Epithelial cell of proximal tubule (primary cell): ENCODE results near the gene OR13C9. TPM values are rescaled to one million over a fixed set of nuclear protein-coding genes. Genes with fewer than 3 reads are reported as not detected.

Experiments
- DNase-seq: peaks from one replicate; pipeline ENCODE4 v3.0.0-alpha.2; 2011; ENCODE audit warnings: low read depth
- H3K4me3 ChIP-seq: 2 replicates; pipeline ENCODE4 v1.5.1; 2011; ENCODE audit warnings: low read depth, mild to moderate bottlenecking, low read length
- total RNA-seq: library from RNA; depleted of rRNA; stranded (reverse); fragments of >200 nt; gene quantifications from 2 replicates; pipeline ENCODE4 v1.2.3, GENCODE V29; 2015
- TF ChIP-seq, protein P1 (sequence below): conservative IDR thresholded peaks from 2 replicates; pipeline ENCODE4 v1.5.1; 2012; ENCODE audit warnings: low read depth, mild to moderate bottlenecking, low read length

The OR13C9 gene
- total RNA-seq, 1 donor from 2014 or later = not detected

DNA sequence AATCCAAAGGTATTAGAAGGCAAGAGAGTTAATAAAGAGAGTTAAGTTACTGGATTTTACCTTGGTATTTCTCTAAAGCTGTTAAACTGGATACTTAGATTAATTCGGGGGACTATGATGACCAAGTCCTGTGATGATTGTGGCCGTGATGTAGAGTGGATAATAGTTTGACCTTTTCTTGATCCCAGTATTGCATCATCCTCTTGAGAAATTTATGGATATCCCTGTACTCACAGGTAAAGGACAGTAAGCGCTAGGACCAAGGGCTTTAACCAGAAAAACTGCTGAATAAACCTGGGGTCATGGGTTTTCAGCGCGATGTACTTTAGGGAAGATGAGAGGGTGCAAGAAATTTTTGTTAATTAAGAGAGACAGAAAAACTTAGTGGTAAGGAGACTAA, 40.7 kb downstream of the OR13C9 start:
- no peak overlapping the region for H3K4me3 ChIP-seq
- TF ChIP-seq, protein P1, sequence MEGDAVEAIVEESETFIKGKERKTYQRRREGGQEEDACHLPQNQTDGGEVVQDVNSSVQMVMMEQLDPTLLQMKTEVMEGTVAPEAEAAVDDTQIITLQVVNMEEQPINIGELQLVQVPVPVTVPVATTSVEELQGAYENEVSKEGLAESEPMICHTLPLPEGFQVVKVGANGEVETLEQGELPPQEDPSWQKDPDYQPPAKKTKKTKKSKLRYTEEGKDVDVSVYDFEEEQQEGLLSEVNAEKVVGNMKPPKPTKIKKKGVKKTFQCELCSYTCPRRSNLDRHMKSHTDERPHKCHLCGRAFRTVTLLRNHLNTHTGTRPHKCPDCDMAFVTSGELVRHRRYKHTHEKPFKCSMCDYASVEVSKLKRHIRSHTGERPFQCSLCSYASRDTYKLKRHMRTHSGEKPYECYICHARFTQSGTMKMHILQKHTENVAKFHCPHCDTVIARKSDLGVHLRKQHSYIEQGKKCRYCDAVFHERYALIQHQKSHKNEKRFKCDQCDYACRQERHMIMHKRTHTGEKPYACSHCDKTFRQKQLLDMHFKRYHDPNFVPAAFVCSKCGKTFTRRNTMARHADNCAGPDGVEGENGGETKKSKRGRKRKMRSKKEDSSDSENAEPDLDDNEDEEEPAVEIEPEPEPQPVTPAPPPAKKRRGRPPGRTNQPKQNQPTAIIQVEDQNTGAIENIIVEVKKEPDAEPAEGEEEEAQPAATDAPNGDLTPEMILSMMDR = no peak
- DNase-seq = no peak

DNA sequence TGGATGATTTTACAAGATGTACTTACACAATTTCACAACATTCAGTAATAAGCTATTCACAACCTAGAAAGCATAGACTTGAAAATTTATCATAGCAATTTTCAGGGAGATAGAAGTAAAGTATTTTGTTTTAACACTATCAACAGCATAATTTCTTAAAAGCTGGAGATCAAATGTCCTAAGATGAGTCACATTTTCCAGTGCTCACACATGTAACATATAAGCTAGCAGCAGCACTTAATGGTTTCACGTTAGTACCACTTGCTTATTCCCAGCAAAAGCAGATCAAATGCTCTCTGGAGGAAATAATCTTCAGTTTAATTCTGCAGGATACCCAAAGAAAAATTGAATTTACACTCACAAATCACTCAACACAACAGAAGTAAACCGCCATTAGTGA, 42.5 kb downstream of the OR13C9 start:
- H3K4me3 ChIP-seq = no peak overlapping the region
- no peak for DNase-seq
- TF ChIP-seq, protein P1 = no peak

DNA sequence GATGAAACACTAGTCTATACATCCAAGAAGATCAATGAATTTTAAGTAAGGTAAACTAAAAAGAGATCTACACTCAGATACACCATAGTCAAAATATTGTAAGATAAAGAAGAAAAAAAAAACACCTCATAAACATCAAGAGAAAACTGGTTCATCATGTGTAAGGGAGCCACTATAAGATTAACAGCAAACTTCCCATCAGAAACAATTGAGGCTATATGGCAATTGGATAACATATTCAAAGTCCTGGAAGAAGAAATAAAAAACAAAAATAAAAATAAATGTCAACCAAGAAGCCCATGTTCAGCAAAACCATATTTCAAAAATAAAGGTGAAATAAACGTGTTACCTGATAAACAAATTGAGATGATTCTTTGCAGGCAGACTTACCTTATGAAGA, 45.4 kb downstream of the OR13C9 start:
- TF ChIP-seq, protein P1 = no peak
- DNase-seq = no peak
- H3K4me3 ChIP-seq = no peak overlapping the region

DNA sequence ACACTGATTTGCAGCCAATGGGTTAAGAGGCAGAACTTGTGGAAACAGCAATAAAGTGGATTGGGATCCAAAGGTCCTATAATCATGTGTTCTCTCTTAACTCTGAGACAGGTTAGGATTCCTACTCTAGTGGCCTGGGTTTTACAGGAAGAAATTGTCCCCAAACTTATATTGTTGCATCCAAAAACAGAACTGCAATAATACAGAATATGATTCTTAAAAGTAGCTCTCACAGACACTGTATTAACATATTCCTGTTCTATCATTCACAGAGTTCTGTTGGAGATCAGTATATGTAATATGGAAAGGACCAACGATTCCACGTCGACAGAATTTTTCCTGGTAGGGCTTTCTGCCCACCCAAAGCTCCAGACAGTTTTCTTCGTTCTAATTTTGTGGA, 49.1 kb downstream of the OR13C9 start, which contains the start of gene OR13C8:
OR13C8 (plus strand) TSS at position 301 of the 400 bp plus-strand sequence; CDS start at position 301, 0 bp downstream.
- DNase-seq = no peak
- TF ChIP-seq, protein P1 = no peak
- H3K4me3 ChIP-seq = no peak within 1 kb of the TSS

Other genes starting within 250 kb of the OR13C9 start
- not detected in 2 replicates for gene OR13F1, start 113.9 kb downstream of the OR13C9 start, total RNA-seq
- not detected in 2 replicates for gene OR13C4, start 91.0 kb downstream of the OR13C9 start, total RNA-seq
- gene OR13C3, start 81.3 kb downstream of the OR13C9 start, total RNA-seq = not detected in 2 replicates
- not detected in 2 replicates for gene OR13C8, start 49.0 kb downstream of the OR13C9 start, total RNA-seq
- gene OR13C5, start 18.8 kb downstream of the OR13C9 start, total RNA-seq = not detected in 2 replicates
- not detected in 2 replicates for gene OR13C2, start 12.6 kb downstream of the OR13C9 start, total RNA-seq
- gene OR13D1, start 76.3 kb upstream of the OR13C9 start, total RNA-seq = not detected in 2 replicates
- 34.4 and 34.7 TPM in 2 replicates for gene NIPSNAP3A, start 129.5 kb upstream of the OR13C9 start, total RNA-seq
- gene NIPSNAP3B, start 145.9 kb upstream of the OR13C9 start, total RNA-seq = 0.58 TPM in 1 of 2 replicates, not detected in the other